Activated gamma-delta T cell treated with Interleukin-2 at 50 U/mL for 16 hours (primary cell): ENCODE measurements around the gene ZBP1.

Source experiments
- DNase-seq: peaks from one replicate; pipeline ENCODE4 v3.0.0-alpha.2; 2020

ZBP1 gene, protein sequence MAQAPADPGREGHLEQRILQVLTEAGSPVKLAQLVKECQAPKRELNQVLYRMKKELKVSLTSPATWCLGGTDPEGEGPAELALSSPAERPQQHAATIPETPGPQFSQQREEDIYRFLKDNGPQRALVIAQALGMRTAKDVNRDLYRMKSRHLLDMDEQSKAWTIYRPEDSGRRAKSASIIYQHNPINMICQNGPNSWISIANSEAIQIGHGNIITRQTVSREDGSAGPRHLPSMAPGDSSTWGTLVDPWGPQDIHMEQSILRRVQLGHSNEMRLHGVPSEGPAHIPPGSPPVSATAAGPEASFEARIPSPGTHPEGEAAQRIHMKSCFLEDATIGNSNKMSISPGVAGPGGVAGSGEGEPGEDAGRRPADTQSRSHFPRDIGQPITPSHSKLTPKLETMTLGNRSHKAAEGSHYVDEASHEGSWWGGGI

DNA sequence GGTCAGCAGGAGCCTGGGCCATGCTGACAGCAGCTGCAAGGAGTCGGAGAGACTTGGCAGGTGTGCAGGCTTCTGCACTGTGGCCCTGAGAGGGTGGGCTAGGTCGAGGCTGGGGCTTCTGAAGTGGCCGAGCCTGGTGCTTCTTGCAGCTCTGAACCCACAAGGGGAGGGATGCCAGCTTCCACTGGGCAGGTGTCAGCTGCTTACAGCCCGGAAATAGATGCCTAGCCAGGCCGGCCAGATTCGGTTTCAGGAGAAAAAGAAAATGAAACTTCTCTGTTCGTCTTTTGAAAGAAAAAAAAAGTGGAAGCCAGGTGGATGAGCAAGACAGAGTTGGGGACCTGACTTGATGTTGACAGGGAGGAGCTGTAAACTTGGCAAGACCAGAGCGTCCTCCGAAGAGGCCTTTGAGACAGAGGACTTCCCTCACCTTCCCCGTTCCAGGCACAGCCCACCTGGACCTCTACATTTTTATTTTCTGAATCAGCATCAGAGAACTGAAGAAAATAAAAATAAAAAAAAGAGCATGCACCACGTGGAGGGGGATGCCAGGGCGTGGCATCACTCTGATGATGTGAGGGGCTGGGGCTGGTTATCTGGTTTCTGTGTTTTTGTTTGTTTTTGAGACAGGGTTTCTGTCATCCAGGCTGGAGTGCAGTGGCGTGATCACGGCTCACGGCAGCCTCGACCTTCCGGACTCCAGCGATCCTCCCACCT is at the start of gene ZBP1:
ZBP1 (minus strand) TSS at position 153 of the 717 bp plus-strand sequence; CDS start at position 22, 131 bp downstream.
- peak; percentile 49 for DNase-seq

DNA sequence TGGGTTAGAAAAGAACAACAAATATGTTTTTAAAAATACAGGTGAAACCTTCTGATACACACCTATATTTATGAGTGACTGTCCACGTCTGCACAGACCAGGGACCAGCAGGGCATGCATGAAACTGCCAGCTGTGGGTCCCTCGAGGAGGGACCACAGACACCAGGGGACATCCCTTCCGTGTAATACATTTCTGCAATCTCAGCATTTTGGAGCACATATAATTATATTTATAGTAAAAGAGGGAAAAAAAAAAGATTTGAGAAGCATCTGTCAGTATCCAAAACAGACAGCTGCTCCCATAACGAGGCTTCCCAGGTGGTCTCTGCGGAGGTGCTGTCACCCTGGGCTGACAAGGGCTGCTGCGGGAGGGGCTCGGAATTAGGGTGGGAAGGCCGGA is 49.4 kb upstream of the ZBP1 start:
- DNase-seq, result no peak

- no peak for DNase-seq
Measured at GRCh38 chr20:57667924-57668782, 47.9 kb upstream of the ZBP1 start.

DNA sequence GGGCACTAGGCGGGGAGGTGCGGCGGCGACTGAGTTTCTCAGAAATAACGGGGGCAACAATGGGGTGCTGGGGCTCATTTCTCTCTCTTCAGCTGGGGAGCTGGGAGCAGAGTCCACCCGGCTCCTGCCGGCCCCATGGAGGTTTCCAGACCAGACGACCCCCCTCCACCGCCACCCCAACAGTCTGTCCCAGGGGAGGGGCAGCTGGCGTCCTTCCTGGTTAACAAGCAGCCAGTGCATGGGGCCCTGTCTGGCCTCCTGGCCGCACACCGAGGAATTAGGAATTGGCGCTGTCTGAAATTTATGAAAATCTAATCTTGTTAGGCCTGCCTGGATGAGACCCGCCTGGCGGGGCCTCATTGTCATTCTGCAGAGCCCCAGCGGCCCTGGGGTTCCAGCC is 47.2 kb upstream of the ZBP1 start:
- DNase-seq, result no peak

DNA sequence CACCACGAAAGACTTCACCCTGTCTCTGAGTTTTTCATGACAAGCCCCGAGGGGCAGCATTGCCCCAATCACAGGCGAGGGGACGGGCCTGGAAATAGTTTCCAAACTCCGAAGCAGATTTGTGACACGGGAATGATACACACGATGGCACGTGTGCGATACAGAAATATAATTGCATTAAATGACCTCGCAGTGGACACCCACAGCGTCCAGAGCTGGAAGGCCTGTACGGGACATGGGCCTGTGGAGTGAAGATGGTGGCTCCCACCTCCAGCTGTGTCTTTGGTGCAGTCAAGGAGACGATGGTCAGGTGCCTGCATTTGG is 46.6 kb upstream of the ZBP1 start:
- no peak for DNase-seq

DNA sequence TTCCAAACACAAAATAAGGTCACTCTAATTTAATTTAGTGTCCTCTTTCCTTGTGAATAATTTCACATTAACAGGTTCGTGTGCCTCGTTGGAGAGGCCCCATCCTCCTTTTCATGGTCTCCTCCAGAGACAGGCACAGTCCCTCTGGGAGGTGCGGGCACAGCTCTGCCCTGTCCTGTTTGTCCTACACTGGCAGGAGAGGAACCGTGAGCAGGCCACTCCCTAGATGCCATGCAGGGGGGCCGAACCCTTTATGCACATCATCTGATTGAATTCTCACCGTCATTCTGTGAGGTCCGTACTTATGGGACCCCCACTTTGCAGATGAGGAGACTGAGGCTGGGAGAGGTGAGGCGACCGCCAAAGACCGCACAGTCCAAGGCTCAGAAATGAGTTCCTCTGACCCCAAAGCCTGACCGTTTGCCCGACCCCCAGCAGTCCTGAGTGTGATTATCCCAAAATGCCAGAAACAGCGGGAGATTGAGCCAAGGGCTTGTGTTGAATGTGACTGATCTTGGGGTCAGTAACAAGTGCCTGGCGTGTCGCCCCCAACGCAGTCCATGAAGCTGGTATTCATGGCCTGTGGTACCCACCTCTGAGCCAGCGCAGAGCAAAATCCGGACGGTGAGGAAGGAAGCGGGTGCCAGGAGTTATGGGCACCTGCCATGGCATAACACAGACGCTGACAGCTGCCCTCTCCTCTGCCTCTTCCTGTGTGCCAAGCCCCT is 46.0 kb upstream of the ZBP1 start:
- no peak for DNase-seq

GRCh38 chr20:57665589-57665971 is 45.4 kb upstream of the ZBP1 start:
- no peak for DNase-seq

- DNase-seq, result no peak
Measured at GRCh38 chr20:57664924-57665588, 44.8 kb upstream of the ZBP1 start.

DNA sequence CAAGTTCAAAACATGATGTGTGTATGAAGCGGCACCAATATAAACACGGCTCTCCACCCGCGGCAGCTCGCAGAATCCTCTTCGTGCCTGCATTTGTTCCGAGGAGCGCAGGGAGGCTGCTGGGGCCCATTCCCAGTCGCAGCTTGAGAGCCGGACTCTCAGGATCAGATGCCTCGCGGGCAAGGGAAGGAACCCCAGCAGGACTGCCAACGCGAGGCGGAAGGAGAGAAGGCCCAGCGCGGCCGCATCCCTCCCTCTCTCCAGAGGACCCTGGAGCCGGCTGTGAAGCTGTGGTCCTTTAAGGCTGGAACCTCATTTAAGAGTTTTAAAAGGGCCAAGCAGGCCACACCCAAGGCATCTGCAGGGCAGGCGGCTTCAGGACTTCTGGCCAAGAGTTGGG is 44.2 kb upstream of the ZBP1 start:
- DNase-seq, result no peak

DNA sequence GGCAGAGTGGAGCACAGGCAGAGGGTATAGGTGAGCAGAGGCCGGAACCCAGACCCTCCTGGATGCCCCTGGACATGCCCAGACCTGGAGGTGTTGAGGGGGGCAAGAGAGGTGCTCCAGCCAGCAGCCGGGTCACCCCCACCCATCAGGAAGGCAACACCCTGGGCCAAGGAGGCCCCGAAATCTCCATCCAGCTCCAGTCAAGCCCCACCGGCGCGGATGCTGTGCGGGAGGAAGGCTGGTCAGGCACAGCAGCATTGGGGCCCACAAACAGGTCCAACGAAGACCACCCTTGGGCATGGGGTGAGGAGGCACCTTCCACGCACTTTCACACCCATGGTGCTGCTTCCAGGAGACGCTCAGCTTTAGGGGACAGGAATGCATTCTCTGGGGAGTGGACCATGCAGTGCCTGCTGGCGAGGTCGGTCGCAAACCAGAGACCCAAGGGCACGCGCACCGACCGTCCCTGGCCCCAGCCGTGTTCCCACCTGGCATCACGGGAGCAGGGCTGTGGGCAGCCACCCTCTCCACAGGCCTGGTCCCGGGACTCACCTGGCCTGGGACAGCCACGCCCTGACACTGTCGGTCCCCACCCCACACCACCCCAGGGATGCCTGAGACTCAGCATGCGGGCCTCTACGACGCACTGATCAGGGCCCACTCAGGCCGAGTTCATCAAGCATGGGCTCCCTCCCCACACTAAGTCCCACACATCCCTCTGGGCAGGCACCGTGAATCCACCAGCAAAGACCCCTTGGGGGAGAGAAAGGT is 43.6 kb upstream of the ZBP1 start:
- DNase-seq, result no peak

DNA sequence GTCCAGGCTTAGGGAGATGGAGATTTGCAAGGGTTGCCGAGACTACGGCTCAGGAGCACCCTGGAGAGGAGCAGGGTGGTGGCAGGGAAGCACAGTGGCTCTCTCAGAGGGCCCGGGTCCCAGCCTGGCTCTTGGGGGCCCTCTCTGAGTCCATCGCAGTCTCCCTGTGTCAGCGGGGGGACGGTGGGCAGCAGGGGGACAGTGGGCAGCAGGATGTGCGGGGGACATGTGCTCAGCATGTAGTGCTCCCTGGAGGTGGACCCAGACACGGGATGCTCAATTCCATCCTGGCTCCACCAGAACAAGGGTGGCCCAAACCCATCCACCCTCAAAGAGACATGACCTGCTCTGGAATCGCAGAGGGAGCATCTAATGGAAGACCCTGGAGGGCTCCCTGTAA is 43.0 kb upstream of the ZBP1 start:
- no peak for DNase-seq

GRCh38 chr20:57662456-57663240 is 42.4 kb upstream of the ZBP1 start:
- DNase-seq, result no peak

- no peak for DNase-seq
Measured at GRCh38 chr20:57661746-57662455, 41.7 kb upstream of the ZBP1 start.

- no peak for DNase-seq
Measured at GRCh38 chr20:57660922-57661745, 40.9 kb upstream of the ZBP1 start.

DNA sequence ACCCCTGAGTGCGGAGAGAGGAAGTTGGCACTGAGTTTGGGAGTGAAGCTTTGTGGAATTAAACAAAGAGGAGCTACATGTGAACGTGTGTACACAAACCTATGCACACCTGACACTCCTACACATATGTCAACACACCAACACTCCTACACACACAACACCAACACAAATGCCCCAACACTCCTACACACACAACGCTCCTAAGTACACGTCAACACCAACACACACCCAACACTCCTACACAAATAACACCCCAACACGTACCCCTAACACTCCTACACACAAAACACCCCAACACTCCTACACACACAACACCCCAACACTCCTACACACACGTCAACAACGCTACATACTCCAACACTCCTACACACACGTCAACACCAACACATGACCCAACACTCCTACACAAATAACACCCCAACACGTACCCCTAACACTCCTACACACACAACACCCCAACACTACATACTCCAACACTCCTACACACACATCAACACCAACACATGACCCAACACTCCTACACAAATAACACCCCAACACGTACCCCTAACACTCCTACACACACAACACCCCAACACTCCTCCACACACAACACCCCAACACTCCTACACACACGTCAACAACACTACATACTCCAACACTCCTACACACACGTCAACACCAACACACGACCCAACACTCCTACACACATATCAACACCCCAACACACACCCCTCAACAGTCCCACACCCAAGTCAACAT is 40.1 kb upstream of the ZBP1 start:
- no peak for DNase-seq

GRCh38 chr20:57659517-57660180 is 39.4 kb upstream of the ZBP1 start:
- DNase-seq, result no peak

DNA sequence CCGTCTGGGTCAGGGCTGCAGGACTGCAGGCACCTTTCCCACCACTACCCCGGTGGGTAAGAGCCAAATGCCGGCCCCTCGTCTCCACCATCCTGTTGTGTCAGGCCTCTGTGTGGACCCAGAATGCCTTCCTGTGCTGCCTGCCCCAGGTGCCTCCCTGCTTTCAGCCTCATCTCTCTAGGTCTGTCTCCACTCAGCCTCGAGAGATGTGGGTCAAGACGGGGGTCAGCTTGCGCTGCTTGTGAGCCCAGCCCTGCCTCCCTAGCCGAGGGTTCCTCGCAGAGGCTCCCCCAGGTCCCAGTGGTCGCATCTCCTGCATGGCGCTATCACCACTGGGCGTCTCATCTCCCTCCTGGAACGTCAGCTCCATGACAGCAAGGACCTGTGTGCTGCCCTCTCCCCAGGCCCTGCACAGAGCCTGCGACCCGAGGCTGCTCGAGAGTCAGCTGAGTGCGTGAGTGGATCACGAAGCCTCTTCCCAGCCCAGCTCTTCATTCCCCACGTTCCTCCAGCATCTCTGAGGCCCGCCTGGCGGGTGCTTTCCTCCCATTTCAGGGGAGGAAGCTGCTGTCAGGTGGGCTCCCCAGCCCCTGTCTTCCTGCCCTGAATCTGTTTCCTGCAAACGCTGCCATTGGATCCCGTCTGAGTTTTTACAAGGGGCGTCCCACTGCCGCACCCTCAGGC is 38.7 kb upstream of the ZBP1 start:
- no peak for DNase-seq
